ENCODE results near the gene PACSIN1.

Gene PACSIN1

DNA sequence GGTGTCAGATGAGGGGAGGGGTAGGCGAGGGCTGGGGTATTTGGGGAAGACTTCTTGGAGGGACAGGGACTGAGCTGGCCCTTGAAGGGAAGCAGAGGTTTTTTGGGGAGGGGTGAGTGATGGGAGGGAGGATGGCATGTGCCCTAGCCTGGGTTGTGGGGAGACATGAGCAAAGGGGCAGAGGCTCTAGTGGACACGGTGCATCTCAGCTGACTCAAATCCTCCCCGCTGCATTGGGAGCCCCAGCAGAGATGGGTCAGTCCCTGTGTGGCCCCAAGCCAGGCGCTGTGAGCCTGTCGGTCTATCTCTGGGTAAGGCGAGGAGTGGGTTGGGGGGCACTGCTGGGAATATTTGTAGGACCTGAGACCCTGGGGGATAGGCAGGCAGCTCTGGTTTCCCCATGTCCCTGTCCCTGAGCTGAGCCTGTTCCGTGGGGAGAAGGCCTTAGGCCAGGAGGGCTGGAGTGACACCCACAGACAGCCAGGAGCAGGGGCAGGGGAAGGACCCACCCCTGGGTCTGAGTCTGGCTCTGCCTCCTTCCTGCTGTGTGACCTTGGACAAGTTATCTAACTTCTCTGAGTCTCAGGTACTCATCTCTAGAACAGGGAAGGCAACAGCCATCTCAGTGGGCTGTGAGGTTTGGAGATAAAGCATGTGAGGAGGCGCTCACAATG, 54.2 kb downstream of the PACSIN1 start:
- Histone ChIP-seq H3K9ac (ENCODE audit: low read length) (no peak overlapping the region), H3K27ac (ENCODE audit: low read length) (no peak overlapping the region), H4K20me1 (ENCODE audit: insufficient read depth, low read length) (no peaks in the 10 kb centered on the region), H3K4me1 (ENCODE audit: low read length) (no peaks in the 10 kb centered on the region), H3K27me3 (ENCODE audit: low read depth, low read length) (no peaks in the 10 kb centered on the region), H3K4me2 (ENCODE audit: low read length) (no peak overlapping the region), H3K79me2 (ENCODE audit: low read length) (no peaks in the 10 kb centered on the region), H2AFZ (ENCODE audit: low read depth, low read length) (no peak overlapping the region), H3K9me3 (ENCODE audit: insufficient read depth, low read length) (no peaks in the 10 kb centered on the region), H3K4me3 (ENCODE audit: low read length) (no peak overlapping the region), H3K36me3 (replicated peaks; ENCODE audit: low read depth, low read length) (no peaks in the 10 kb centered on the region)
- TF ChIP-seq, protein P1, sequence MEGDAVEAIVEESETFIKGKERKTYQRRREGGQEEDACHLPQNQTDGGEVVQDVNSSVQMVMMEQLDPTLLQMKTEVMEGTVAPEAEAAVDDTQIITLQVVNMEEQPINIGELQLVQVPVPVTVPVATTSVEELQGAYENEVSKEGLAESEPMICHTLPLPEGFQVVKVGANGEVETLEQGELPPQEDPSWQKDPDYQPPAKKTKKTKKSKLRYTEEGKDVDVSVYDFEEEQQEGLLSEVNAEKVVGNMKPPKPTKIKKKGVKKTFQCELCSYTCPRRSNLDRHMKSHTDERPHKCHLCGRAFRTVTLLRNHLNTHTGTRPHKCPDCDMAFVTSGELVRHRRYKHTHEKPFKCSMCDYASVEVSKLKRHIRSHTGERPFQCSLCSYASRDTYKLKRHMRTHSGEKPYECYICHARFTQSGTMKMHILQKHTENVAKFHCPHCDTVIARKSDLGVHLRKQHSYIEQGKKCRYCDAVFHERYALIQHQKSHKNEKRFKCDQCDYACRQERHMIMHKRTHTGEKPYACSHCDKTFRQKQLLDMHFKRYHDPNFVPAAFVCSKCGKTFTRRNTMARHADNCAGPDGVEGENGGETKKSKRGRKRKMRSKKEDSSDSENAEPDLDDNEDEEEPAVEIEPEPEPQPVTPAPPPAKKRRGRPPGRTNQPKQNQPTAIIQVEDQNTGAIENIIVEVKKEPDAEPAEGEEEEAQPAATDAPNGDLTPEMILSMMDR (IDR thresholded peaks at IDR 0.05; ENCODE audit: low read depth, low read length), result no peak
- no peak for TF ChIP-seq EZH2phosphoT487 (IDR thresholded peaks at IDR 0.05; ENCODE audit: low read depth)

DNA sequence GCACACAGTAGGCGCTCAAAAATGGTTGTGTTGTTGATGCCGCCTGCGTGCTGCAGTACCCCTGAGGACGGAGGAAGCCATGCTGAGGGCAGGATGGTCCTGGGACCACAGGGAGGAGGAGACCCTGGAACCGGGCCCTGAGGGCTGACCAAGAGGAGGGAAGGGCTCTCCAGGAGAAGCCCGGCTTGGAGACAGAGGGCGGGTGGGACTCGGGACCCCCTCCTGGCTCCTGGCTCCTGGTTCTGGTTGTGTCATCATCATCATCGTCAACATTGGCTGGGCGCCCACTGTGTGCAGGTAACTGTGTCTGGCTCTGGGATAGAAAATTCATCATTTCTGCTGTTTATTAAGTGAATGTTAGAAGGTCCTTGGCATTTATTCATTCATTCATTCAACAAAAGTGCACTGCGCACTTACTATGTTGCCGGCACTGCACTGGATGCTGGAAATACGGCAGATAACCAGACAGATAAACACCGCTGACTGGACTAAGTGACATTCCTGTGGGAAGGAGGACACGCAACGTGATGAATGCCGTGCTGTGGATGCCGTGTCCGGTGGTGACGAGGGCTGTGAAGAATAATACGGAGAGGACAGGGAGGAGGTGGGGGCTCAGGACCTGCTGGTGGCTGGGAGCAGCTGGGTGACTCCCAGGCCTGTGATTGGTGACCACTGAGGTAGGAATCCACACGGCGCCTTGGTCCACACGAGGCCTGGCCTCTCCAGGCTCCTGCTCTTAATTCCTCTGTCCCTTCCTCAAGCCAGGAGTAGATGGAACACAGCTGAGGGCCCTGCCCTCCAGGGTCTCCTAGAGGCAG, 55.0 kb downstream of the PACSIN1 start:
- H3K27ac ChIP-seq (ENCODE audit: low read length), result no peak overlapping the region

GRCh38 chr6:34521463-34522285, 55.8 kb downstream of the PACSIN1 start:
- Histone ChIP-seq H3K36me3 (replicated peaks; ENCODE audit: low read depth, low read length) (no peaks in the 10 kb centered on the region), H2AFZ (ENCODE audit: low read depth, low read length) (no peak overlapping the region), H3K9ac (ENCODE audit: low read length) (no peak overlapping the region), H3K79me2 (ENCODE audit: low read length) (no peaks in the 10 kb centered on the region), H3K9me3 (ENCODE audit: insufficient read depth, low read length) (no peaks in the 10 kb centered on the region), H3K27me3 (ENCODE audit: low read depth, low read length) (no peaks in the 10 kb centered on the region), H4K20me1 (ENCODE audit: insufficient read depth, low read length) (no peaks in the 10 kb centered on the region), H3K27ac (ENCODE audit: low read length) (no peak overlapping the region), H3K4me2 (ENCODE audit: low read length) (no peak overlapping the region), H3K4me3 (ENCODE audit: low read length) (no peak overlapping the region), H3K4me1 (ENCODE audit: low read length) (peaks cover 4% of the 10 kb centered on the region)
- TF ChIP-seq EZH2phosphoT487 (IDR thresholded peaks at IDR 0.05; ENCODE audit: low read depth), result no peak
- TF ChIP-seq, protein P1 (IDR thresholded peaks at IDR 0.05; ENCODE audit: low read depth, low read length), result no peak

More for the DNA sequence above, 55.0 kb downstream of the PACSIN1 start:
- Histone ChIP-seq H4K20me1 (ENCODE audit: insufficient read depth, low read length) (no peaks in the 10 kb centered on the region), H3K36me3 (replicated peaks; ENCODE audit: low read depth, low read length) (no peaks in the 10 kb centered on the region), H3K27me3 (ENCODE audit: low read depth, low read length) (no peaks in the 10 kb centered on the region), H3K4me2 (ENCODE audit: low read length) (no peak overlapping the region), H3K9me3 (ENCODE audit: insufficient read depth, low read length) (no peaks in the 10 kb centered on the region), H3K9ac (ENCODE audit: low read length) (no peak overlapping the region), H2AFZ (ENCODE audit: low read depth, low read length) (no peak overlapping the region), H3K4me3 (ENCODE audit: low read length) (no peak overlapping the region), H3K4me1 (ENCODE audit: low read length) (no peaks in the 10 kb centered on the region), H3K79me2 (ENCODE audit: low read length) (no peaks in the 10 kb centered on the region)
- TF ChIP-seq EZH2phosphoT487 (IDR thresholded peaks at IDR 0.05; ENCODE audit: low read depth), result no peak
- TF ChIP-seq, protein P1 (IDR thresholded peaks at IDR 0.05; ENCODE audit: low read depth, low read length), result no peak

DNA sequence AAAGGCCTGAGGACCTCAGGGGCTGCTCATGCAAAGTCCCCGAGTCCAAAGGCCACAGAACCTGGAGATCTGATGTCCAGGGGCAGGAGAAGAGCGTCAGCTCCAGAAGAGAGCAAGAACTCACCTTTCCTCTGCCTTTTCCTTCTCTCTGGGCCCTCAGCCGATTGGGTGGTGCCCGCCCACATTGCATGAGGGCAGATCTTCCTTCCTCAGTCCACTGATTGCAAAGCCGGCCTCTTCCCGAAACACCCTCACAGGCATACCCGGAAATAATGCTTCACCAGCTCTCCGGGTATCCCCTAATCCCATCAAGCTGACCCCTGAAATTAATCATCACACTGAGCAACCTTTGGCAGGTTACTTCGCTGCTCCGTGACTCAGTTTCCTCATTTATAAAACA, 56.9 kb downstream of the PACSIN1 start:
- no peak overlapping the region for H3K9ac ChIP-seq (ENCODE audit: low read length)
- TF ChIP-seq, protein P1 (IDR thresholded peaks at IDR 0.05; ENCODE audit: low read depth, low read length), result no peak
- no peak for TF ChIP-seq EZH2phosphoT487 (IDR thresholded peaks at IDR 0.05; ENCODE audit: low read depth)
- no peak overlapping the region for H3K4me2 ChIP-seq (ENCODE audit: low read length)

More for the DNA sequence above, 56.9 kb downstream of the PACSIN1 start:
- peaks cover 9% of the 10 kb centered on the region for H3K4me1 ChIP-seq (ENCODE audit: low read length)
- no peak overlapping the region for H2AFZ ChIP-seq (ENCODE audit: low read depth, low read length)
- no peak overlapping the region for H3K4me3 ChIP-seq (ENCODE audit: low read length)
- no peaks in the 10 kb centered on the region for H3K27me3 ChIP-seq (ENCODE audit: low read depth, low read length)
- no peaks in the 10 kb centered on the region for H3K9me3 ChIP-seq (ENCODE audit: insufficient read depth, low read length)
- H3K27ac ChIP-seq (ENCODE audit: low read length), result no peak overlapping the region
- H3K79me2 ChIP-seq (ENCODE audit: low read length), result no peaks in the 10 kb centered on the region
- no peaks in the 10 kb centered on the region for H3K36me3 ChIP-seq (replicated peaks; ENCODE audit: low read depth, low read length)
- no peaks in the 10 kb centered on the region for H4K20me1 ChIP-seq (ENCODE audit: insufficient read depth, low read length)
